HG03520 (cell line): ENCODE data around the gene FNDC10.

Source experiments
- ATAC-seq: cut with Tn5 transposase; IDR thresholded peaks from one replicate; pipeline ENCODE4 v1.9.1; 2021; ENCODE audit warnings: mild to moderate bottlenecking, moderate library complexity; ENCODE audit not compliant: unreplicated experiment

Gene FNDC10

GRCh38 chr1:1550087-1550486 lies 49.8 kb downstream of the FNDC10 start:
- ATAC-seq, result no peak

DNA sequence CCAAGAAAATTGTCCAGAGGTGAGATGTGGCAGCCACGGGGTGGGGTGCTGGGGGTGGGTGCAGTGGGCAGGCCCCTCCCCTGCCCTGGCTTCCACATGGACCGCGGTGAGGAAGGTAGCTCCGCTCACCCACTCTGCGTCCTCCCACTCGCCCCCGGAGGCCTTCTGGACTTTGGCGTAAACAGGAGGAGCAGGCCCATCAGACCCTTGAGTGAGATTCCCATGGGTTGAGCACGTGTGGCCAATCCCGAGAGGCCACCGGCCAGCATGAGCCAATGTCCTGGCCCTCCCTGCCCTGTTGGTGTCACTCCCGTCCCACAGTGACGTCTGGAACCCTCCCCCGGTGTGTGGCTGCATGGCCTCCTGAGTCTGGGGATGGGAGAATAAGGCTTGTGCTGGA lies 51.3 kb downstream of the FNDC10 start:
- ATAC-seq, result no peak
